ENCODE data around the gene SETD2. TPM values are rescaled to one million over a fixed set of nuclear protein-coding genes. Genes with fewer than 3 reads are reported as not detected.

The SETD2 gene
- total RNA-seq, 1 experiment from 2014 or later, result 60.8 TPM

DNA sequence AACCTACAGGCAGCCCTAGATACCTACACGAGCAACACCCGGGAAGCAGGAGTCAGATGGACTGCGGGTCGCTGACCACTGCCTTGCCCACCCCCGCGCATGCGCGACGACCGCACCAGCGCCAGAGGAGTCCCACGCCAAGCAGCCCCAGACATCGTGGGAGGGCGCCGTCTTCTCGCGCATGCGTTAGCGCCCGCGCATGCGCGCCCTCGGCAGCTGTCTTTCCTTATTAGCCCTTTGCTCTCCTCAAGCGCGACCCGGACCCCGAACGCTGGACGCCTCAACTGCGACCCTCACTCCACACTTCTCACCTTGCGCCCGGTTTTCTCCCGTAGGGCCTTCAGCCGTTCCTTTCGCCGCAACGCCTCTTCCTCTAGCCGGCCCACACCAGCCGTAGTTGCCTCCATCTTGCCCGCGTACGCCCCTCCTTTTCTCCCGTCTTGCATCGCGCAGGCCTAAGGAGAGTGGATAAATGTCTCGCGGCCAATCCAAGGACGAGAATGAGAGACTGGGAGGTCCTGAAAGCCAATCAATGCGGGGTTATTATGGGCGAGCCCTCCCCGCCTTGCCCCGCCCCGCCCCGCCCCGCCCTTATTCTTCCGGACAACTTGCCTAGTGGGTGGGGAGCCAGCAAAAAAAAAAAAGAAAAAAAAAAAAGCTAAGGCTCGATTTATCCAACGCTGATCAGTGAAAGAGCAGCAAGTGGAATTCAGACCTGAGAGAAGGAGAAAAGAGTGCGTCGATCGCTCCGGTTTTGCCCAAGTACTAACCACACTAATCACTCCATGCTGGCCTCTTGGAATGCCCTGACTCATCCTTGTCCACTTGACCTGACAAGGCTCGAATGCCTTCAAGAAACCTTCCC lies 187.4 kb downstream of the SETD2 start, which contains the start of gene CCDC12:
Gene CCDC12 (minus strand): TSS at position 420 of the 865 bp plus-strand sequence. CDS start 13 bp downstream, at position 407.
- peaks cover 4% of the 10 kb centered on the region; the same call in 1 of the 2 replicates for H3K27me3 ChIP-seq (ENCODE audit: insufficient read depth, low read length)
- DNase-seq, result peak; percentile 98
- peak within 1 kb of the TSS; percentile 99 for H3K9ac ChIP-seq (ENCODE audit: extremely low read depth, insufficient read length, low read length)
- no peak within 1 kb of the TSS for H3K56ac ChIP-seq (ENCODE audit: insufficient read length, low read depth, low read length)
- peak within 1 kb of the TSS; percentile 99 for H3K14ac ChIP-seq (ENCODE audit: insufficient read depth, low read length)
- H3K18ac ChIP-seq (ENCODE audit: insufficient read length, low read depth, low read length), result peak within 1 kb of the TSS; percentile 99
- no peaks in the 10 kb centered on the region for H4K20me1 ChIP-seq (ENCODE audit: control insufficient read depth, insufficient read depth, insufficient read length)
- no peak within 1 kb of the TSS for H2BK20ac ChIP-seq (ENCODE audit: low read depth, low read length, poor library complexity, severe bottlenecking)
- no peak within 1 kb of the TSS for H3T11ph ChIP-seq (ENCODE audit: low read length)
- TF ChIP-seq CTCF (conservative IDR thresholded peaks at IDR 0.05), result no peak
- H3K23me2 ChIP-seq (ENCODE audit: insufficient read length, low read depth, low read length, poor library complexity, severe bottlenecking), result peaks cover 6% of the 10 kb centered on the region
- no peak within 1 kb of the TSS for H4K8ac ChIP-seq (replicated peaks; ENCODE audit: insufficient read length, low read depth, low read length)
- no peak within 1 kb of the TSS for H3K4ac ChIP-seq (ENCODE audit: low read depth, low read length)
- H2BK5ac ChIP-seq (ENCODE audit: insufficient read length, low read length), result peak within 1 kb of the TSS; percentile 85
- H3K23ac ChIP-seq (ENCODE audit: insufficient read length, low read depth, low read length), result no peak within 1 kb of the TSS
- peaks cover 2% of the 10 kb centered on the region; the same call in 1 of the 2 replicates for H3K4me1 ChIP-seq (ENCODE audit: insufficient read depth, low read length)
- H3K27ac Mint-ChIP-seq, result peak within 1 kb of the TSS; percentile 100
- no peak within 1 kb of the TSS for H2BK120ac ChIP-seq (ENCODE audit: low read depth, low read length, poor library complexity, severe bottlenecking)
- peak within 1 kb of the TSS; percentile 29 for H3K27ac ChIP-seq (ENCODE audit: insufficient read length, low read depth, low read length)
- peak within 1 kb of the TSS; percentile 98 to 99 for H3K4me3 Mint-ChIP-seq
- H3K9me3 Mint-ChIP-seq, result peaks cover 0 to 3% of the 10 kb centered on the region in 2 experiments; a peak in 1 of 5 replicates
- H3K79me2 ChIP-seq (ENCODE audit: insufficient read depth, low read length), result peaks cover 28% of the 10 kb centered on the region
- H2AK5ac ChIP-seq (ENCODE audit: insufficient read length, low read length), result no peak within 1 kb of the TSS
- H2AFZ ChIP-seq (ENCODE audit: low read length), result no peak within 1 kb of the TSS
- peaks cover 32 to 39% of the 10 kb centered on the region in 2 experiments for H3K4me1 Mint-ChIP-seq
- peak within 1 kb of the TSS; percentile 88 for H4K5ac ChIP-seq (ENCODE audit: insufficient read length, low read depth, low read length)
- H2BK12ac ChIP-seq (ENCODE audit: insufficient read length, low read depth, low read length), result no peak within 1 kb of the TSS
- no peak within 1 kb of the TSS for H4K91ac ChIP-seq (ENCODE audit: insufficient read length, low read depth, low read length)
- peak within 1 kb of the TSS; percentile 85 for H3K4me2 ChIP-seq (ENCODE audit: insufficient read depth, insufficient read length, low read length)
- peaks cover 6% of the 10 kb centered on the region for H3K79me1 ChIP-seq (ENCODE audit: insufficient read depth, low read depth, low read length, poor library complexity, severe bottlenecking)
- no peaks in the 10 kb centered on the region; the same call in 1 of the 2 replicates for H3K27me3 Mint-ChIP-seq (ENCODE audit: low read depth)
- H3K36me3 Mint-ChIP-seq (ENCODE audit: insufficient read depth in 1 of 3, low read depth in 3 of 3), result peaks cover 15 to 24% (median 16%) of the 10 kb centered on the region in 3 experiments
- H3K9me3 ChIP-seq (ENCODE audit: control insufficient read depth, low read depth, low read length), result no peaks in the 10 kb centered on the region
- H2BK15ac ChIP-seq (ENCODE audit: low read depth, low read length), result no peak within 1 kb of the TSS
- no CpG with 5 or more reads among the region's 64 CpGs for WGBS (ENCODE audit: extremely low coverage, insufficient read length, low lambda C conversion rate)

Measured in H9 (cell line).